PC-3 (cell line): ENCODE measurements around the gene CPZ.
"Not testable (repeated sequence)": the region's sequence is repeated elsewhere in the genome, so short reads cannot be mapped to it uniquely, and the experiment has no call there.

Experiments used
- EZH2 ChIP-seq: fragments of 300-600 bp; sonication (generic); IDR thresholded peaks from one replicate; pipeline ENCODE4 v1.6.1; 2017; ENCODE audit warnings: antibody characterized with exemption, mild to moderate bottlenecking, low read length; ENCODE audit not compliant: unreplicated experiment
- TF ChIP-seq, protein P1 (sequence below): fragments of 300-600 bp; sonication (generic); conservative IDR thresholded peaks from 2 replicates; pipeline ENCODE4 v1.5.1; 2017; ENCODE audit warnings: antibody characterized with exemption, low read depth, mild to moderate bottlenecking, low read length

DNA sequence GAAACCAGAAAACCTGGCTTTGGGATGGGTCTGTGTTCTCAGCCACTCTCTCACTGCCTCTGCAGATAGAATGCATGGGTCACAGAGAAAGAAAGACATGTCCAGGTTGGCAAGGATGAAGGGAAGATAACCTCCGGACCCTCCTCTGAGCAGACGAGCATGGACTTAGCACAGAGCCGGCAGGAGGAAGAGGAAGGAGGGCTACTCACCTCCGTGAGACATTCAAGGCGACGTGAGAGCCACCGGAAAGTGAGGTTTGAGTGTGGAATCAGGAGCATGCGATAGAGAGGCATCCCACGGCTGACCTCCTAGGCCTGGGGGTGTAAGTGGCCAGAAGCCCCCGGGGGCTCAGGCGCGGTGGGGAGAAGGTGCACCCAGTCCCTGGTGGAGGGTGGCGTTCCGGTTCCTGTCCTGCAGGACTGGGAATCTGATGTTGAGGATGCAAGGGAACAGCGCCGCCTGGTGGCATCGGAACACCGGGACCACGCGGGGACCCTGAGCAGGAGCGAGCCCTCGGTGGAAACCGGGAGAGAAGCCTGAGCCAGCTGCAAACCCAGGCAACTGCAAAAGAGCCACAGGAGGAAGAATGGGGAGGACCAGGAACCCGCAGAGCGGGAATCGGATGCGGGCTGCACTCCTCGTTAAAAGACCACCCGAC lies 43.5 kb downstream of the CPZ start:
- TF ChIP-seq, protein P1, sequence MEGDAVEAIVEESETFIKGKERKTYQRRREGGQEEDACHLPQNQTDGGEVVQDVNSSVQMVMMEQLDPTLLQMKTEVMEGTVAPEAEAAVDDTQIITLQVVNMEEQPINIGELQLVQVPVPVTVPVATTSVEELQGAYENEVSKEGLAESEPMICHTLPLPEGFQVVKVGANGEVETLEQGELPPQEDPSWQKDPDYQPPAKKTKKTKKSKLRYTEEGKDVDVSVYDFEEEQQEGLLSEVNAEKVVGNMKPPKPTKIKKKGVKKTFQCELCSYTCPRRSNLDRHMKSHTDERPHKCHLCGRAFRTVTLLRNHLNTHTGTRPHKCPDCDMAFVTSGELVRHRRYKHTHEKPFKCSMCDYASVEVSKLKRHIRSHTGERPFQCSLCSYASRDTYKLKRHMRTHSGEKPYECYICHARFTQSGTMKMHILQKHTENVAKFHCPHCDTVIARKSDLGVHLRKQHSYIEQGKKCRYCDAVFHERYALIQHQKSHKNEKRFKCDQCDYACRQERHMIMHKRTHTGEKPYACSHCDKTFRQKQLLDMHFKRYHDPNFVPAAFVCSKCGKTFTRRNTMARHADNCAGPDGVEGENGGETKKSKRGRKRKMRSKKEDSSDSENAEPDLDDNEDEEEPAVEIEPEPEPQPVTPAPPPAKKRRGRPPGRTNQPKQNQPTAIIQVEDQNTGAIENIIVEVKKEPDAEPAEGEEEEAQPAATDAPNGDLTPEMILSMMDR, result not testable (repeated sequence)
- TF ChIP-seq EZH2, result not testable (repeated sequence)
